Neural progenitor cell (in vitro differentiated cells): ENCODE results near the gene SCT.

Experiments
- CTCF ChIP-seq: fragments of 200-600 bp; sonication (generic); IDR thresholded peaks from 2 replicates; pipeline ENCODE4 v1.5.1; 2017; ENCODE audit warnings: antibody characterized with exemption, mild to moderate bottlenecking
- EZH2 ChIP-seq: fragments of 200-600 bp; sonication (generic); IDR thresholded peaks from 2 replicates; pipeline ENCODE4 v1.6.1; 2017; ENCODE audit warnings: antibody characterized with exemption, mild to moderate bottlenecking, moderate library complexity
- EZH2phosphoT487 ChIP-seq: fragments of 200-600 bp; sonication (generic); IDR thresholded peaks from 2 replicates; pipeline ENCODE4 v1.6.1; 2017; ENCODE audit warnings: antibody characterized with exemption

GRCh38 chr11:612961-613300 is 14.1 kb downstream of the SCT start:
- TF ChIP-seq EZH2phosphoT487 (no peak), CTCF (no peak), EZH2 (no peak)
